GM12891 (cell line): ENCODE measurements around the gene CYP2C19. TPM values are rescaled to one million over a fixed set of nuclear protein-coding genes. Genes with fewer than 3 reads are reported as not detected.
"Not testable (repeated sequence)": the region's sequence is repeated elsewhere in the genome, so short reads cannot be mapped to it uniquely, and the experiment has no call there.

Experiments
- DNase-seq: peaks from one replicate; pipeline ENCODE4 v3.0.0; 2011; ENCODE audit warnings: low spot score; ENCODE audit not compliant: insufficient read length
- FAIRE-seq: peaks from 2 replicates; lab custom pipeline; 2011; peaks lifted over from hg19 to GRCh38; lab: Jason Lieb, UNC
- PAX5 ChIP-seq: IDR thresholded peaks from 2 replicates; pipeline ENCODE4 v1.6.1; 2011; ENCODE audit warnings: low read length, moderate library complexity, mild to moderate bottlenecking; ENCODE audit not compliant: insufficient read depth, severe bottlenecking
- POLR2A ChIP-seq: IDR thresholded peaks from 2 replicates; pipeline ENCODE4 v1.6.1; 2011; ENCODE audit warnings: low read depth, low read length, control low read depth
- POLR2AphosphoS5 ChIP-seq: IDR thresholded peaks from 2 replicates; pipeline ENCODE4 v1.6.1; 2011; ENCODE audit warnings: low read depth, low read length, control low read depth
- POU2F2 ChIP-seq: IDR thresholded peaks from 2 replicates; pipeline ENCODE4 v1.6.1; 2011; ENCODE audit warnings: low read depth, mild to moderate bottlenecking, control low read depth, low read length, moderate library complexity
- SPI1 ChIP-seq: IDR thresholded peaks from 2 replicates; pipeline ENCODE4 v1.6.1; 2011; ENCODE audit warnings: low read depth, low read length, control low read depth
- TAF1 ChIP-seq: IDR thresholded peaks from 2 replicates; pipeline ENCODE4 v1.6.1; 2011; ENCODE audit warnings: low read depth, low read length, control low read depth
- polyA plus RNA-seq: library from polyadenylated mRNA; unstranded; fragments of >200 nt; gene quantifications from one replicate; pipeline ENCODE4 v1.2.1, GENCODE V29; 2012; ENCODE audit warnings: low read depth, missing spikeins, inconsistent platforms; ENCODE audit not compliant: missing spikeins

CYP2C19 gene
- 0.05 TPM for polyA plus RNA-seq

DNA sequence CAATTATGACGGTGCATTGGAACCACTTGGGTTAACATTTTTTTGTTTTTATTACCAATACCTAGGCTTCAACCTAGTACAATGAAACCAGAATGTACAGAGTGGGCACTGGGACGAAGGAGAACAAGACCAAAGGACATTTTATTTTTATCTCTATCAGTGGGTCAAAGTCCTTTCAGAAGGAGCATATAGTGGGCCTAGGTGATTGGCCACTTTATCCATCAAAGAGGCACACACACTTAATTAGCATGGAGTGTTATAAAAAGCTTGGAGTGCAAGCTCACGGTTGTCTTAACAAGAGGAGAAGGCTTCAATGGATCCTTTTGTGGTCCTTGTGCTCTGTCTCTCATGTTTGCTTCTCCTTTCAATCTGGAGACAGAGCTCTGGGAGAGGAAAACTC is at the start of gene CYP2C19:
Gene CYP2C19, plus strand, starts transcription at position 289 of the 400 bp plus-strand sequence. Its CDS starts 25 bp downstream, at position 314.
- TF ChIP-seq TAF1, result no peak
- no peak for TF ChIP-seq POU2F2
- TF ChIP-seq PAX5, result no peak
- no peak for TF ChIP-seq POLR2A
- TF ChIP-seq SPI1, result no peak
- no peak for TF ChIP-seq POLR2AphosphoS5
- DNase-seq (no peak), FAIRE-seq (no peak)

DNA sequence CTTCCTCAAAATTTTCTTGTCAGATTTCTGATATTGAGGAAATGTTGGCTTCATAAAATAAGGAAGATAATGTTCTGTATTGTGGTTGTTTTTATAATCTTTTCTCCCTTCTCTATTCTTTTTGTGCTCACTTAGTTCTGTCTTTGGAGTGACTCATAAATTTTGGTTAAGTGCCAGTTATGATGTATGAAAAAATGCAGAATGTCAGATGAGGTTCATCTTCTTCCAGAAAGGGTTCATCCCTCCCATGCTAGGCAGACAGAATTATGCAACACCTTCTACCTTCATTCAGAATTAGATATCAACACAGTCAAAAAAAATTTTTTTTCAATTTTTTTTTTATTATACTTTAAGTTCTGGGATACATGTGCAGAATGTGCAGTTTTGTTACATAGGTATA is 36.6 kb upstream of the CYP2C19 start:
- no peak for TF ChIP-seq POLR2A
- no peak for TF ChIP-seq SPI1
- TF ChIP-seq POU2F2, result no peak
- TF ChIP-seq TAF1, result no peak
- TF ChIP-seq PAX5, result no peak
- TF ChIP-seq POLR2AphosphoS5, result no peak
- DNase-seq, result no peak
- FAIRE-seq, result no peak

DNA sequence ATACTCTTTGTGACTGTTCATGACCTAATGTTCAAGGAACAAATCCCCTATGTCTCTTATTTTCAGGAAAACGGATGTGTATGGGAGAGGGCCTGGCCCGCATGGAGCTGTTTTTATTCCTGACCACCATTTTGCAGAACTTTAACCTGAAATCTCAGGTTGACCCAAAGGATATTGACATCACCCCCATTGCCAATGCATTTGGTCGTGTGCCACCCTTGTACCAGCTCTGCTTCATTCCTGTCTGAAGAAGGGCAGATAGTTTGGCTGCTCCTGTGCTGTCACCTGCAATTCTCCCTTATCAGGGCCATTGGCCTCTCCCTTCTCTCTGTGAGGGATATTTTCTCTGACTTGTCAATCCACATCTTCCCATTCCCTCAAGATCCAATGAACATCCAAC is 27.3 kb upstream of the CYP2C19 start:
- no peak for DNase-seq
- no peak for FAIRE-seq
- TF ChIP-seq POLR2AphosphoS5 (no peak), TAF1 (no peak), POLR2A (no peak), SPI1 (no peak), POU2F2 (no peak), PAX5 (no peak)

DNA sequence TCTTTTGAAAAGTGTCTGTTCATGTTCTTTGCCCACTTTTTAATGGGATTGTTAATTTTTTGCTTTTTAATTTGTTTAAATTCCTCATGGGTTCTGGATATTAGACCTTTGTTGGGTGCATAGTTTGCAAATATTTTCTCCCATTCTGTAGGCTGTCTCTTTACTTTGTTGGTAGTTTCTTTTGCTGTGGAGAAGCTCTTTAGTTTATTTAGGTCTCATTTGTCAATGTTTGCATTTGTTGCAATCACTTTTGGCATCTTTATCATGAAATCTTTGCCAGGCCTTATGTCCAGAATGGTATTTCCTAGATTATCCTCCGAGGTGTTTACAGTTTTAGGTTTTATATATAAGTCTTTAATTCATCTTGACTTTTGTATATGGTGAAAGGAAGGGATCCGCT is 23.9 kb upstream of the CYP2C19 start:
- DNase-seq (no peak), FAIRE-seq (no peak)
- TF ChIP-seq PAX5 (no peak), POLR2A (no peak), SPI1 (no peak), POU2F2 (no peak), POLR2AphosphoS5 (no peak), TAF1 (no peak)

DNA sequence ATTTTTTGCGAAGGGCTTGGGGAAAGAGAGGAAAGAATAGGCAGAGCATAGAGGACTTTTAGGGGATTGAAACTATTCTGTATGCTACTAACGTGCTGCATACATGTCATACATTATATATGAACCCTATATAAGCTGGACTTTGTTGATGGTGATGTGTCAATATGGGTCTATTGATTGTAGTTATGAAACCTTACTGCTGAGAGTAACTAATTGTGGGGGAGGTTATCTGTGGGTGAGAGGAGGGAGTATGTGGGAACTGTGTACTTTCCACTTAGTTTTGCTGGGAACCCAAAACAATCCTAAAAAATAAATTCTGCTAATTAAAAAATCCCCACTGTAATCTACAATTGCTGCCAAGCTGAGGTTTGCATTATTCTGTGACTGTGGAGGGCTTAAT is 15.3 kb upstream of the CYP2C19 start:
- no peak for DNase-seq
- no peak for FAIRE-seq
- TF ChIP-seq POU2F2, result no peak
- no peak for TF ChIP-seq POLR2AphosphoS5
- TF ChIP-seq PAX5, result no peak
- TF ChIP-seq POLR2A, result no peak
- no peak for TF ChIP-seq SPI1
- no peak for TF ChIP-seq TAF1

DNA sequence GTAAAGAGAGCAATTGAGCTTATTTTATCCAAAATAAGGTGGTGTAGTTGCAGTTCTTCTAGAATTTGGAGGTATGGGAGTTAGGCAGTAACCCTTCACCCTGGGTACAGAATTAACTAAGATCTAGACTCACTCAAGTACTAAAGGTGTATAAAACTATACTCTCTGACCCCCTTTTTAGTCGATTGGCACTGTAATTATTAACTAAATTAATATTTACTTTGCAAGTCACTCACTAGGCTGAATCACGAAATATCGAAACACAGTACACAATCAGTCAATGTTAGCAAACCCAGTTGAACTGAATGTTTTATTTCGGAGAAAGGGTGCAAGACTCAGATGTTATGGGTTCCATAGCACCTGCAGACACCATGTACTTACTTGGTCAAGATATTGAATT is 14.6 kb upstream of the CYP2C19 start:
- FAIRE-seq (no peak), DNase-seq (no peak)
- no peak for TF ChIP-seq POLR2A
- TF ChIP-seq SPI1, result no peak
- TF ChIP-seq PAX5, result no peak
- TF ChIP-seq POLR2AphosphoS5, result no peak
- TF ChIP-seq TAF1, result no peak
- no peak for TF ChIP-seq POU2F2

DNA sequence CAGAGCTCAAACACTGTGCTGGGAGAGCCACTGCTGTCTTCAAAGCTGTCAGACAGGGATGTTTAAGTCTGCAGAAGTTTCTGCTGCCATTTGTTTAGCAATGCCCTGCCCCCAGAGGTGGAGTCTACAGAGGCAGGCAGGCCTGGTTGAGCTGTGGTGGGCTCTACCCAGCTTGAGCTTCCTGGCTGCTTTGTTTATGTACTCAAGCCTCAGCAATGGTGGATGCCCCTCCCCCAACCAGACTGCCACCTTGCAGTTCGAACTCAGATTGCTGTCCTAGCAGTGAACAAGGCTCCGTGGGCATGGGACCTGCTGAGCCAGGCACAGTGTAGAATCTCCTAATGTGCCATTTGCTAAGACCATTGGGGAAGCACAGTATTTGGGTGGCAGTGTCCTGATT is 4.6 kb upstream of the CYP2C19 start:
- DNase-seq (no peak), FAIRE-seq (no peak)

DNA sequence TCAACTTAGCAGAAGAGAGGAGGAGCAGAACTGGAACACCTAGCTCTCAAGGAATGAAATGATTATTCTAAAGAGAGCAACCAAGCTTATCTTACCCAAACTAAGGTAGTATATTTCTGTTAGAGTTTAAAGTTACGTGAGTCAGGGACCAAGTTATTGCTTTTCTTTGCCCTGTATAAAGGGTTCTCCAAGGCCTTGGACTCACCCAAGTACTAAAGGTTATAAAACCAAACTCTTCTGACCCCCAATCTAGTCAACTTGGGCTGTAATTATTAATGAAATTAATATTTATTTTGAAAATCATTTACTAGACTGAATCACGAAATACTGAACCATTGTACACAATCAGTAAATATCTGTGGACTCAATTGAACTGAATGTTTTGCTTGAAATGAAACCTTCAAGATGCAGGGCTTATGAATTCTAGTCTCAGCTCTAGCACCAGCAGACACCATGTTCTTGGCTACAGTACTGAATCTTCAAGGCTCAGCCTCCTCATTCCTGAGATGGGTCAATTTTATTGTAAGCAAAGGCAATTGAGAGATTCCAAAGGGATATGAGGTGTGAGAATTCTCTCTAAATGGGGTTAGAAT is 1.8 kb upstream of the CYP2C19 start:
- FAIRE-seq, result no peak
- TF ChIP-seq POU2F2, result no peak
- no peak for TF ChIP-seq PAX5
- no peak for TF ChIP-seq TAF1
- no peak for TF ChIP-seq POLR2A
- TF ChIP-seq POLR2AphosphoS5, result no peak
- no peak for TF ChIP-seq SPI1

More for the DNA sequence above, 4.6 kb upstream of the CYP2C19 start:
- no peak for TF ChIP-seq SPI1
- no peak for TF ChIP-seq PAX5
- TF ChIP-seq POLR2AphosphoS5, result no peak
- TF ChIP-seq POU2F2, result no peak
- TF ChIP-seq POLR2A, result no peak
- TF ChIP-seq TAF1, result no peak

DNA sequence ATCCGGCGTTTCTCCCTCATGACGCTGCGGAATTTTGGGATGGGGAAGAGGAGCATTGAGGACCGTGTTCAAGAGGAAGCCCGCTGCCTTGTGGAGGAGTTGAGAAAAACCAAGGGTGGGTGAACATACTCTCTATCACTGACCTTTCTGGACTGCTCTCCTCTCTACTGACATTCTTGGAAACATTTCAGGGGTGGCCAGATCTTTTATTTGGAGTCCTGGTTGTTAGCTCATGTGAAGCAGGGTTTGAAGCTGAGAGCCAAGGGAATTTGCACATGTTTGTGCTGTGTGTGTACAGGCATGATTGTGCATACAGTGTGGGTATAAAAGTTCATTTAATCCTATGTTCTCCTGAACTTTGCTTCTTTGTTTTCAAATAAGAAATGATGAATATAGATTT is 12.9 kb downstream of the CYP2C19 start:
- FAIRE-seq, DNase-seq: not testable (repeated sequence)

More for the DNA sequence above, 1.8 kb upstream of the CYP2C19 start:
- DNase-seq, result no peak
